ENCODE results near the gene NINL.

The NINL gene

GRCh38 chr20:25464501-25465242 is 120.7 kb downstream of the NINL start:
- no peak for DNase-seq (ENCODE audit: low read depth in 2 of 2)

GRCh38 chr20:25461786-25462545 is 123.4 kb downstream of the NINL start:
- no peak for DNase-seq (ENCODE audit: low read depth in 2 of 2)

- DNase-seq (ENCODE audit: low read depth in 2 of 2) = no peak
These were observed 124.1 kb downstream of the NINL start for GRCh38 chr20:25461281-25461650.

- no peak for DNase-seq (ENCODE audit: low read depth in 2 of 2)
These were observed 124.6 kb downstream of the NINL start for GRCh38 chr20:25460566-25461280.

- DNase-seq (ENCODE audit: low read depth in 2 of 2) = no peak
These were observed 125.3 kb downstream of the NINL start for GRCh38 chr20:25459916-25460535.

GRCh38 chr20:25459111-25459830 is 126.1 kb downstream of the NINL start:
- no peak for DNase-seq (ENCODE audit: low read depth in 2 of 2)

- no peak for DNase-seq (ENCODE audit: low read depth in 2 of 2)
These were observed 127.2 kb downstream of the NINL start for GRCh38 chr20:25457886-25458680.

- DNase-seq (ENCODE audit: low read depth in 2 of 2) = no peak
These were observed 131.0 kb downstream of the NINL start for GRCh38 chr20:25454153-25454900.

GRCh38 chr20:25453035-25453810 is 132.1 kb downstream of the NINL start:
- no peak for DNase-seq (ENCODE audit: low read depth in 2 of 2)

- no peak for DNase-seq (ENCODE audit: low read depth in 2 of 2)
These were observed 133.0 kb downstream of the NINL start for GRCh38 chr20:25452333-25452732.

GRCh38 chr20:25447671-25448070 is 137.7 kb downstream of the NINL start:
- no peak for DNase-seq (ENCODE audit: low read depth in 2 of 2)

GRCh38 chr20:25444556-25444955 is 140.8 kb downstream of the NINL start:
- no peak for DNase-seq (ENCODE audit: low read depth in 2 of 2)

GRCh38 chr20:25439328-25439727 is 146.0 kb downstream of the NINL start:
- no peak for DNase-seq (ENCODE audit: low read depth in 2 of 2)

GRCh38 chr20:25437153-25437581 is 148.2 kb downstream of the NINL start:
- DNase-seq (ENCODE audit: low read depth in 2 of 2) = no peak

- no peak for DNase-seq (ENCODE audit: low read depth in 2 of 2)
These were observed 160.8 kb downstream of the NINL start for GRCh38 chr20:25424536-25424935.

- DNase-seq (ENCODE audit: low read depth in 2 of 2) = no peak
These were observed 163.3 kb downstream of the NINL start for GRCh38 chr20:25422032-25422431.

- no peak for DNase-seq (ENCODE audit: low read depth in 2 of 2)
These were observed 164.2 kb downstream of the NINL start for GRCh38 chr20:25421102-25421501.

GRCh38 chr20:25418776-25419175 is 166.6 kb downstream of the NINL start:
- DNase-seq (ENCODE audit: low read depth in 2 of 2) = no peak

GRCh38 chr20:25408890-25409289 is 176.4 kb downstream of the NINL start:
- DNase-seq (ENCODE audit: low read depth in 2 of 2) = no peak
